Endothelial cell of umbilical vein (primary cell): ENCODE results near the gene ZNF670. TPM values are rescaled to one million over a fixed set of nuclear protein-coding genes. Genes with fewer than 3 reads are reported as not detected.
"Not testable (repeated sequence)": the region's sequence is repeated elsewhere in the genome, so short reads cannot be mapped to it uniquely, and the experiment has no call there.

Experiments
- BruUV-seq: library from RNA; stranded (reverse); fragments of 400-500 nt; replicated peaks from 2 replicates; lab custom pipeline; 2021; lab: Mats Ljungman, UMichigan
- CTCF ChIA-PET: fragments of 300-600, 350-600 bp; sonication (Branson Sonifier 250); formaldehyde crosslinking; loops from one replicate; lab custom pipeline; 2021; ENCODE audit warnings: antibody characterized with exemption, inconsistent platforms; lab: Charles Lee
- POLR2A ChIA-PET: fragments of 300-600, 350-600 bp; sonication (Branson Sonifier 250); formaldehyde crosslinking; loops from one replicate; lab custom pipeline; 2021; ENCODE audit warnings: antibody characterized with exemption, inconsistent platforms; lab: Charles Lee
- DNase-seq: peaks from one replicate; pipeline ENCODE4 v3.0.0-alpha.2; 2011; ENCODE audit warnings: low read depth, low spot score
- FAIRE-seq: peaks from 2 replicates; lab custom pipeline; 2011; peaks lifted over from hg19 to GRCh38; lab: Jason Lieb, UNC
- H2AFZ ChIP-seq: 2 replicates; pipeline ENCODE4 v1.6.0; 2012; ENCODE audit warnings: low read depth, low read length, control low read depth, inconsistent platforms
- H3K27ac ChIP-seq: 2 replicates; pipeline ENCODE4 v1.5.1; 2011; ENCODE audit warnings: low read depth, mild to moderate bottlenecking, control low read depth, low read length, moderate library complexity; ENCODE audit not compliant: insufficient read depth
- H3K27me3 ChIP-seq, 2 experiments: 2 replicates each; pipeline versions ENCODE4 v1.6.0 to v1.6.1; 2011; ENCODE audit warnings: low read length in 2 of 2, mixed read lengths in 1 of 2; ENCODE audit not compliant: control insufficient read depth in 2 of 2, insufficient read depth in 2 of 2
- H3K36me3 ChIP-seq, 2 experiments: 2 replicates in 1 of 2; 3 replicates in 1 of 2; pipeline ENCODE4 v1.5.1; 2011; ENCODE audit warnings: low read length in 2 of 2, mild to moderate bottlenecking in 1 of 2, moderate library complexity in 1 of 2; ENCODE audit not compliant: control insufficient read depth in 2 of 2, insufficient read depth in 2 of 2; ENCODE audit errors: extremely low read depth in 1 of 2
- H3K4me1 ChIP-seq: 3 replicates; pipeline ENCODE4 v1.5.1; 2011; ENCODE audit warnings: mild to moderate bottlenecking, low read length; ENCODE audit not compliant: control insufficient read depth, insufficient read depth; ENCODE audit errors: extremely low read depth
- H3K4me2 ChIP-seq: 2 replicates; pipeline ENCODE4 v1.6.1; 2011; ENCODE audit warnings: low read length, control low read depth, mixed read lengths; ENCODE audit not compliant: insufficient read depth
- H3K4me3 ChIP-seq, 3 experiments: fragments of 200-600 bp in 1 of 3; sonication (generic), shearing (Covaris generic) in 1 of 3; replicated peaks in 1 of 3; 2 replicates each; pipeline ENCODE4 v1.5.1; 2011 to 2016; ENCODE audit warnings: control low read depth in 3 of 3, low read length in 3 of 3, mild to moderate bottlenecking in 2 of 3, inconsistent platforms in 1 of 3, low read depth in 1 of 3, moderate library complexity in 1 of 3; ENCODE audit not compliant: insufficient read depth in 1 of 3
- H3K79me2 ChIP-seq: 2 replicates; pipeline ENCODE4 v1.6.0; 2012; ENCODE audit warnings: low read length, inconsistent platforms; ENCODE audit not compliant: control insufficient read depth, insufficient read depth
- H3K9ac ChIP-seq: replicated peaks from 2 replicates; pipeline ENCODE3; 2011; ENCODE audit warnings: low read length, control low read depth; ENCODE audit not compliant: insufficient read depth; ENCODE audit errors: extremely low read depth
- H3K9me1 ChIP-seq: replicated peaks from 3 replicates; pipeline ENCODE4 v1.6.0; 2011; ENCODE audit warnings: mild to moderate bottlenecking, low read length; ENCODE audit not compliant: control insufficient read depth, insufficient read depth; ENCODE audit errors: extremely low read depth
- H3K9me3 ChIP-seq: replicated peaks from 2 replicates; pipeline ENCODE4 v1.5.1; 2012; ENCODE audit warnings: low read length, inconsistent platforms; ENCODE audit not compliant: control insufficient read depth, insufficient read depth
- H4K20me1 ChIP-seq: replicated peaks from 2 replicates; pipeline ENCODE3; 2011; ENCODE audit warnings: mild to moderate bottlenecking, low read length; ENCODE audit not compliant: control insufficient read depth, insufficient read depth; ENCODE audit errors: extremely low read depth
- EZH2 ChIP-seq: IDR thresholded peaks from 2 replicates; pipeline ENCODE4 v1.6.1; 2012; ENCODE audit warnings: borderline replicate concordance, low read depth, mild to moderate bottlenecking, moderate library complexity, low read length, inconsistent platforms; ENCODE audit not compliant: severe bottlenecking
- FOS ChIP-seq: IDR thresholded peaks from 2 replicates; pipeline ENCODE4 v1.6.1; 2011; ENCODE audit warnings: mild to moderate bottlenecking, low read length, moderate library complexity, borderline replicate concordance; ENCODE audit not compliant: insufficient read depth
- GATA2 ChIP-seq: IDR thresholded peaks from 2 replicates; pipeline ENCODE4 v1.7.0; 2011; ENCODE audit warnings: low read depth, mild to moderate bottlenecking, moderate library complexity, mixed read lengths, low read length; ENCODE audit not compliant: insufficient read length, insufficient read depth
- JUN ChIP-seq: IDR thresholded peaks from 2 replicates; pipeline ENCODE4 v1.6.1; 2011; ENCODE audit warnings: borderline replicate concordance, low read depth; ENCODE audit not compliant: insufficient read length, insufficient read depth
- MYC ChIP-seq: IDR thresholded peaks from one replicate; pipeline ENCODE4 v1.6.1; 2011; ENCODE audit warnings: mild to moderate bottlenecking, low read depth, low read length
- POLR2A ChIP-seq: IDR thresholded peaks from 2 replicates; pipeline ENCODE4 v1.6.1; 2012; ENCODE audit warnings: low read depth, mild to moderate bottlenecking, control low read depth, low read length
- POLR2AphosphoS5 ChIP-seq: IDR thresholded peaks from 2 replicates; pipeline ENCODE4 v1.6.1; 2012; ENCODE audit warnings: low read depth, mild to moderate bottlenecking, control low read depth, low read length, moderate library complexity; ENCODE audit not compliant: insufficient read depth
- dilution Hi-C: fragments of 300-500 bp; cut with MboI; formaldehyde crosslinking; loops from one replicate; pipeline ENCODE4 v1.15.0; 2019; ENCODE audit warnings: low sequenced_read_pairs; ENCODE audit not compliant: extremely low pct_ligation_motif_present
- intact Hi-C: fragments of 100-400 bp; cut with micrococcal nuclease; formaldehyde crosslinking; loops from one replicate; pipeline ENCODE4 v1.10.0; 2022
- polyA plus RNA-seq, 4 experiments: library from polyadenylated mRNA; depleted of rRNA in 3 of 4; stranded (reverse) in 3 of 4; unstranded in 1 of 4; fragments of >200 nt; gene quantifications; 2 replicates each; pipeline versions ENCODE4 v1.2.1 to v1.2.3, GENCODE V29; 2011 to 2012; ENCODE audit warnings: missing spikeins in 1 of 4
- total RNA-seq: library from RNA; stranded (reverse); gene quantifications from 2 replicates; pipeline ENCODE4 v1.2.3, GENCODE V29; 2021
- TF ChIP-seq, protein P1 (sequence below): IDR thresholded peaks from 2 replicates; pipeline ENCODE4 v1.6.1; 2011; ENCODE audit not compliant: insufficient read depth, insufficient read length
- TF ChIP-seq, protein P2 (sequence below), 2 donors: IDR thresholded peaks; 1 replicate in 1 of 2; 2 replicates in 1 of 2; pipeline ENCODE4 v1.5.1; 2011; ENCODE audit warnings: low read length in 2 of 2, mild to moderate bottlenecking in 2 of 2, moderate library complexity in 2 of 2, control low read depth in 1 of 2, inconsistent platforms in 1 of 2, low read depth in 1 of 2; ENCODE audit not compliant: insufficient read depth in 1 of 2; ENCODE audit errors: extremely low read depth in 1 of 2

ZNF670 gene
- total and polyA plus RNA-seq, 2 donors (not counting 3 experiments of a cell fraction or from before 2014, with no cell fraction given) = 1.3 to 5.2 TPM

DNA sequence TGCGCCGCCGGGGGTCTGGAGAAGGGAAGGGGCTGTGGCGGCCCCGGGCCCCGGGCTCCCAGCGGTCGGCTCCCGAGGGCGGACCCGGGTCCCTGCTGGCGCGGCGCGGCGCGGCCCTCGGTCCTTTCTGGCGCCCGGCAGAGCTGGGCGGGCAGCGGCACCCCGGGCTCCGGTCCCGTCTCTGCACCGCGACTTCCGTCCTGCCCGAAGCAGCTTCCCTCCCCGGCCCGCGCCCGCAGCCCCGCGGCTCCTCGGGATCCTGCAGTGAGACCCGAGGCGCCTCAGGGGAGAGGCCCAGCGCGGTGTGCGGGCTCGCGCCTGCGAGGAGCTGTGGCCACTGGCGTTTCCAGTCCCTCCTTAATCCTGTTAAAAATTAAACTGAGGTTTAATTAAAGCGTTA lies 48.0 kb upstream of the ZNF670 start:
- H2AFZ ChIP-seq, dilution Hi-C loops, BruUV-seq, H3K79me2 ChIP-seq, CTCF ChIA-PET, H3K4me1 ChIP-seq, H3K9ac ChIP-seq, H3K4me2 ChIP-seq, DNase-seq, intact Hi-C loops, H3K27me3 ChIP-seq, H3K9me1 ChIP-seq, H4K20me1 ChIP-seq, H3K27ac ChIP-seq, H3K4me3 ChIP-seq, POLR2A ChIA-PET, FAIRE-seq, H3K36me3 ChIP-seq, H3K9me3 ChIP-seq: not testable (repeated sequence)

DNA sequence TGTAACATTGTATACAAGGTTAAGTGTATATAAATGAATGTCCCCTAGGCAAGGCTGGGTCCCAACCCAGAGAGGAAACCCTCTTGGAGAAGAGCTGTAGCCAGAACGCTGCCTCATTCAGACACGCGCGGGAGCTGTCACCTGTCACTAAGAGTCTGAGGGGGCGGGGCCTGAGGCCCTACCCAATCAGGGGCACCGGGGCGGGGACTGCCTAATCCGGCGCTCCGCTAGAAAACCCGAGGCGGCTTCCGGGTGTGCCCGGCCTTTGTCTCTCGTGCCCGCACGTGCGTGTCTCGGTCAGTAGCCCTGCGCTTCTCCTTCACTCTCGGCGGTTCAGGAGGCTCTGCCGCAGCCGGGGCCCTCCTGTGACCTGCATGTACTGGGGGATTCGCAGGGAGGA lies 47.6 kb upstream of the ZNF670 start:
- DNase-seq, H3K9me1 ChIP-seq, dilution Hi-C loops, BruUV-seq, H2AFZ ChIP-seq, H3K9ac ChIP-seq, H3K9me3 ChIP-seq, intact Hi-C loops, CTCF ChIA-PET, H3K36me3 ChIP-seq, POLR2A ChIA-PET, H3K27me3 ChIP-seq, H3K4me3 ChIP-seq, H3K4me2 ChIP-seq, H3K79me2 ChIP-seq, H3K4me1 ChIP-seq, H4K20me1 ChIP-seq, H3K27ac ChIP-seq: not testable (repeated sequence)
- FAIRE-seq = peak; percentile 98

DNA sequence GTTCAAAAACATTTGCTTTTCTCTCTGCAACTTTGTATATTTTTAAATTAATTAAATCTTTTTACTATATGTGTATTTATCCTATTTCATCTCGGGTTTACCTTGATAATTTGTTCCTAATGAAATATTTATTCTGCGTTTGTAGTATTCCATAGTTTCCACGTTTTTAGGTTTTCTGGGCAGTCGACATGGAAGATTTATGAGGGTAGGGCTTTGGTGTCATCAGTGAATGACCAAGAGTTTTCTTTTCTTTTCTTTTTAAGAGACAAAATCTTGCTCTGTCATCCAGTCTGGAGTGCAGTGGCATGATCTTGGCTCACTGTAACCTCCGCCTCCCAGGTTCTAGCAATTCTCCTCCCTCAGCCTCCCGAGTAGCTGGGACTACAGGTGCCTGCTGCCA lies 42.8 kb upstream of the ZNF670 start:
- DNase-seq (no peak), FAIRE-seq (no peak)
- Histone ChIP-seq H3K9ac (no peak overlapping the region), H3K4me1 (no peaks in the 10 kb centered on the region), H3K79me2 (no peaks in the 10 kb centered on the region), H3K4me2 (no peak overlapping the region), H3K36me3 (no peaks in the 10 kb centered on the region), H3K4me3 (no peak overlapping the region), H3K9me3 (no peaks in the 10 kb centered on the region), H2AFZ (no peak overlapping the region), H3K27me3 (no peaks in the 10 kb centered on the region), H3K27ac (no peak overlapping the region), H3K9me1 (no peaks in the 10 kb centered on the region), H4K20me1 (no peaks in the 10 kb centered on the region)
- ChIA-PET POLR2A (no interaction called here), CTCF (no interaction called here)
- no TSS peak for BruUV-seq
- no peak for TF ChIP-seq EZH2
- no peak for TF ChIP-seq GATA2
- TF ChIP-seq POLR2A = no peak
- TF ChIP-seq POLR2AphosphoS5 = no peak
- TF ChIP-seq, protein P1, sequence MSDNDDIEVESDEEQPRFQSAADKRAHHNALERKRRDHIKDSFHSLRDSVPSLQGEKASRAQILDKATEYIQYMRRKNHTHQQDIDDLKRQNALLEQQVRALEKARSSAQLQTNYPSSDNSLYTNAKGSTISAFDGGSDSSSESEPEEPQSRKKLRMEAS = no peak
- TF ChIP-seq MYC = no peak
- TF ChIP-seq, protein P2, sequence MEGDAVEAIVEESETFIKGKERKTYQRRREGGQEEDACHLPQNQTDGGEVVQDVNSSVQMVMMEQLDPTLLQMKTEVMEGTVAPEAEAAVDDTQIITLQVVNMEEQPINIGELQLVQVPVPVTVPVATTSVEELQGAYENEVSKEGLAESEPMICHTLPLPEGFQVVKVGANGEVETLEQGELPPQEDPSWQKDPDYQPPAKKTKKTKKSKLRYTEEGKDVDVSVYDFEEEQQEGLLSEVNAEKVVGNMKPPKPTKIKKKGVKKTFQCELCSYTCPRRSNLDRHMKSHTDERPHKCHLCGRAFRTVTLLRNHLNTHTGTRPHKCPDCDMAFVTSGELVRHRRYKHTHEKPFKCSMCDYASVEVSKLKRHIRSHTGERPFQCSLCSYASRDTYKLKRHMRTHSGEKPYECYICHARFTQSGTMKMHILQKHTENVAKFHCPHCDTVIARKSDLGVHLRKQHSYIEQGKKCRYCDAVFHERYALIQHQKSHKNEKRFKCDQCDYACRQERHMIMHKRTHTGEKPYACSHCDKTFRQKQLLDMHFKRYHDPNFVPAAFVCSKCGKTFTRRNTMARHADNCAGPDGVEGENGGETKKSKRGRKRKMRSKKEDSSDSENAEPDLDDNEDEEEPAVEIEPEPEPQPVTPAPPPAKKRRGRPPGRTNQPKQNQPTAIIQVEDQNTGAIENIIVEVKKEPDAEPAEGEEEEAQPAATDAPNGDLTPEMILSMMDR (IDR thresholded peaks at IDR 0.05; ENCODE audit: extremely low read depth in 1 of 2, insufficient read depth in 1 of 2, low read depth in 1 of 2, low read length in 2 of 2) = no peak
- no peak for TF ChIP-seq JUN
- TF ChIP-seq FOS = no peak
- dilution Hi-C loops (no loop called here), intact Hi-C loops (no loop called here)
